GM18861 (cell line): ENCODE results near the gene ATP13A2.

ENCODE experiments used
- ATAC-seq: cut with Tn5 transposase; IDR thresholded peaks from one replicate; pipeline ENCODE4 v1.9.1; 2021; ENCODE audit not compliant: unreplicated experiment

Gene ATP13A2

DNA sequence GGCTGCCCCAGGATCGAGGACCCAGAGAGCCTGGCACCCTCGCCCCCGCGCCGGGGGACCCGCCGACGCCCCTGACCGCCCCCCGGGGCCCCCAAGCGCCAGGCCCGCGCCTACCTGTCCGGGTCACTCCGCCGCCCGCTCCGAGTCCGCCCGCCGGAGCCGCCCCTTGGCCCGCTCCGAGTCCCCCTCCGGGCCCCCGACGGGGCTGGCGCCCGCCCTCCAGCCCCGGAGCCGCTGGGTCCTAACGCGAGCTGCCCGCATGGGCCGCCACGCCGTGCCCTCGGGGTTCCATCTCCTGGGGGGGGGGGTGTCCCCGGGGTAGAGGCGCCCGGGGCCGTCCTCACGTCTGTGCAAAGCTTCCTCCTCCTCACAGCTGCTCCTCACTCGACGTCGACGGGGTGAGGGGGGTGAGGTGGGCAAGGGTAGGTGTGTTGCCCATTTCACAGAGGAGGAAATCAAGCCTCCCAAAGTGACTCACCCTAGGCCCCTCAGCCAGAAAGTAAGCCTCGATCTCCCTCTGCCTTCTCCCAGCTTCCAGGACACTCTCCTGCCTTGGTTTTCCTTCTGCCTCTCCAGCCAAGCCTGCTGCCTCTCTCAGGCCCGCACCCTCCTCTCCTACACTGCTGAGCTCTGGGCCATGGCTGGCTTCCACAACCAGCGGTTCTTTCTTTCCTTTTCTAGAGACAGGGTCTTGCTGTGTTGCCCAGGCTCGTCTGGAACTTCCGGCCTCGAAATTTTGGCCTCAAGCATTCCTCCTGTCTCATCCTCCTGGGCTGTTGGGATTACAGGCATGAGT is 31.1 kb downstream of the ATP13A2 start, which contains the start of gene MFAP2:
Gene MFAP2, minus strand, starts transcription at position 148 of the 796 bp plus-strand sequence. CDS start 2,347 bp downstream, outside the sequence.
- ATAC-seq, result no peak

DNA sequence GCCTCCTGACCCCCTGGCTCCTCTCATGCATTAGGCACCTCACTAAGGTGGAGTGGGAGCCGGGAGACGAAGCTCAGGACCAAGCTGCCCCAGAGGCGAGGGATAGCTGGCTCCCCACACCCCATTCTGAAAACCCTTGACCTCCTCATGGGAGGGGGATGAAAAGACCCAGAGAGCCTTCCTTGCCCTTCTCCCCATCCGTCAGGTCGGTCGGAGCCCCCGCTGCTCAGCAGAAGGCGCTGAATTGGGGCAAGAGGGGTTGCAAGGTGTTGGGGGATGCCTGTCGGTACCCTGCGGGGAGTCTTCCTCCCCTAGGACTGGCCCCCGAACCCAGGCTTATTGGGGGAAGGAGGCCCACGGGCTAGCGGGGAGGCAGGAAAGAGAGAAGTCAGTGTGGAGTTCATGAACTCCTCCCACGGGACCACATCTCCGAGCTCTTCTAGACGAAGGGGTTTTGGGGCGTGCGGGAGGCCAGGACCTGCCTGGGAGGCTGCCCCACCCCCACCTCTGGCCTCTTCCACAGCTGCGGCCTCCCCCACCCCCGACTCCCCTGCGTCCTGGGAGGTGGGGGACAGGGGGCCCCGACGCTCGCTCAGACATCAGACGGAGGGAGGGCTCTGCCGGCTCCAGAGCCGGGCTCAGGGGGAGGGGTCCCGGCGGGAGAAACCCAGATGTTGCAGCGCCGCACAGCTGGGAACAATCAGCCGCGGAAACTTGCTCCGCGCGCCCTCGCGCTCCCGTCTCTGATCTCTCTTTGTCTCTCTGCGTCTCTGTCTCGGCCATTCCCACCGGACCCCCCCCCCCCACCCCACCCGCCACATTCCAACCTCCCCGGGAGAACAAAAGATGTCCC is 32.0 kb downstream of the ATP13A2 start:
- ATAC-seq, result no peak

DNA sequence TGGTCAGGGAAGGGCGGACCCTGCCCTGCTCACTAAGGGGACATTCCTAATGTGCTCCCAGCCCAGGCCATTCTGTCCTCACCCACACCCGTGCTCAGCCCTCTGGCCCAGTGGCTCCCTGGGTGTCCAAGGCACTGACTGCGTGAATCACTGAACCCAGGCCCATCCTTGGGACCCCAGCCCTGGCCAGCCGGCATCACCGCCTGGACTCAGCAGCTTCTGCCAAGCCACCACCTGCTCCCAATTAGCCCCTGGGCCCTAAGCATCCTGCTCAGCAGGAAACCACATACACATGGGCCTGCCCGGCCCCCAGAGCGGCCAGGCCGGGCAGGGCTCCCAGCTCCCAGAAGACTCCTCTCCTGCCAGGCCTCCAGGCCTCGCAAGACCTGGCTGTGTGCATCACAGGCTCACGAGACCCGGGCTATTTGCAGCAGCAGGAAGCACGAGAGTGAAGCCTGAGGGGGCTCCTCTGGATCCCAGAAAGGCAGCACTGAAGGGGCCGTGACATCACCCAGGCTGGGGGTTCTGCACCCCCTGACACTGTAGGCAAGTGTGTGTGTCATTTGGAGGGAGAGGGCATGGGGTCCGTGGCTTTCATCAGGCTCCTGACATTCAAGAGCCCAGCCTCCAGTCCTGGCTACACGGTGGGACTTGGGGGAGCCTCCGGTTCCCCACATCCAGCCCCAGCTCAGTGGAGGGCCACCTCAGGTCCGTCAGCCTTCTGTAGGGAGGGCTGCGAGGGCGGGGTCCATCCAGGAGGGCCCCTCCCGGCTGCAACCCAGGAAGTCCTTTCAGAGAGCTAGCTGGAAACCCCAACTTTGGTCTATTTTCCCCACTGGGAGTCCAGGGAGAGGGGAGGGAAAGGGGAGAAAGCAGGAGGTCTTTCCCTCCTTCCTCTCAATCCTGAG is 32.9 kb downstream of the ATP13A2 start:
- no peak for ATAC-seq

DNA sequence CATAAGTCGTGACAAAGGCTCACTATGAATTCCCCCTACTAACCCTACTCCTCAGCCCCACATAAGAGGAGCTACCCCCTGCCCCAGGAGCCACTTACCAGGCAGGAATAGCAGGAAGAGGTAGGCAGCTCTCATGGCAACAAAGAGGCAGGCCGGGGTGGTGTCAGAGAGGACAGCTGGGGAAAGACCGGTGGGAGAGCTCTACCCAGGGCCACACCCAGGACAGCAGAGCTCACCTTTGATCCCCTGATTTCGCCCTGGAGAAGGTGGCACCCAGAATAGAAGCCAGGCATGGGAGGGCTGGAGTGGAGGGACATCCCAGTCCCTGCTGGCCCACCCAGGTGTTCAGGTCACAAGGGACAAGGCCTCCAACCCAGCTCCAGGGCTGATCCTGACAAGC is 33.6 kb downstream of the ATP13A2 start:
- no peak for ATAC-seq

DNA sequence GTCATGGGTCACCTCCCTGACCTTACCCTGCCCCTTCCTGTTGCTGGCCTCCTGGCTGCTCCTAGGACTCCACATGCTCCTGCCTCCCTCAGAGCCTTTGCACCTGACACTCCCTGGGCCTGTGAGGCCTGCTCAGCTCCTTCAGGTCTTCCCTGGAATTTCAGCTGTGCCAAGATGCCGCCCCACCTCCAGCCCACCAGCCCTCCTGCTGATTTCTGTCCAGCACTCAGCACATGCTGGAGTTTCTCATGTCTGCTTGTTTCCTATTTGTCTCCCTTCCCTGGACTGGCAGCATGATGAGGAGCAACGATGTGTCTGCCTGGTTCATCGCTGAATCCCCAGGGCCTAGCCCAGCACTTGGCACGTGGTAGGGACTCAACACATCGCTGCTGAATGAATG is 34.4 kb downstream of the ATP13A2 start:
- ATAC-seq, result no peak

DNA sequence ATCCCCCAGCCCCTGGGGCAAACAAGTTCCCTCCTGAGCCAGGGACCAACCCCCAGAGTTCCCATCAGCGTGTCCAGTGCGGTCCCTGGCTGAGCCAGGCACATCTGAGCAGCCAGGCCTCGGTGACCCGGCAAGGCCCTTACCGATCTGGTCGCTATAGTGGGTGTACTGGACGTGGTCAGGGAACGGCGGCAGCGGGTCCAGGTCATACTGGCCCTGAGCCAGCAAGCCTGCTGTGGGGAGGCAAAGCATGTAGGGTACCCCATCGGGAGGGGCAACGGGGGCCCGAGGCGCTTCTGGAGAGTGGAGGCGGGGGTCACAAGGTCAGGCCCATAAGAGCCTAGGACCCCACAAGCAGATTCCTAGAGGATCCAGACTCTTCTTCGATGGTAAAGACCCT is 34.8 kb downstream of the ATP13A2 start:
- ATAC-seq, result no peak

DNA sequence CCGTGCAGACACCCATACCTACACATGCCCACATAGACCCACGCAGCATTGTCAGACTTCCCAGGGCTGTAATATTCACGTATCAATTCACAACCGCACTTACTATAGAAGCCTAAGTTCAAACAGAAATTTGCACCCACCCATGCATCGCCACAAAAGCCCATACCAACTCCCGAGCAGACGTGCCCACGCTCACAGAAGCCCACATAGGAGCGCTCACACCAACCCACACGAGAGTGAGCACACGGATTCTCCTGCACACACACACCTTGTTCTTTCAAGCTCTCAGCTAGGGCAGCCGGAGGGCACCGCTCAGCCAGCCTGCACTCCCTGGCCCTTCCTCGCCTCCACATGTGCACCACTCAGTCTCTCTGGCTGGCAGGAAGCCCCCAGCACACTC is 35.9 kb downstream of the ATP13A2 start:
- no peak for ATAC-seq

DNA sequence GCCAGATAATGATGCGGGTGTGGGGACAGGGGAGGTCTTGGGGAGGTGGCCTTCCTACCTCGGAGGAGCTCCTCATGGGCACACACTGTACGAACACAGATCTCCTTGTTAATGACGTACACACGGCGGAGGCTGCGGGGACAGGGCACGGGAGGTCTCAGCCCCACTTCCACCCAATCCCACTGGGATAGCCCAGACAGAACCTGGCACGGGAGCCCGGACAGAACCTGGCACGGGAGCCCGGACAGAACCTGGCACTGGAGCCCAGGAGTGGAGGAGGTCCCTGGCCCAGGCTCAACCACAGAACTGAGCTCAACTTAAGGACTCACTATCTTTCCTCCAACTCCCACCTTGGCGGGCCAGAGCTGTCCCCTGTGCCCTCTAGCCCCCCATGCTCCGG is 36.5 kb downstream of the ATP13A2 start:
- ATAC-seq, result no peak

DNA sequence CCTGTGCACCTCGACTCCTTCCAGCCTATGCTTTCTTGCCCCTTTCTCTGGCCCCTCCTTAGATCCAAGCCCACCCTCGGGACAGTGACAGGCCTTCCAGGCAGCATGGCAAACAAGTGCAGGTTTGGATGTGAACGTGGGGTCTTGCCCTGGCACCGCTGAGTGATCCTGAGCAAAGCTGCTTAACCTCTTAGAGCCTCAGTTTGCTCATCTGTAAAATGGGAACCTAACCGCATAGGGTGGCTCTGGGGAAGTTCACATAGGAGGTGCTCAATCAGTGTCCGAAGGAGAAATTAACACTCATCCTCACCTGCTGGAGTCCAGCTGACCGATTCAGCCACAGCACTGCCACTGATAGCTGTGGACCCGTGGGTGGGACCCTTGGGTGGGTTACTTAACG is 38.5 kb downstream of the ATP13A2 start:
- ATAC-seq, result no peak

DNA sequence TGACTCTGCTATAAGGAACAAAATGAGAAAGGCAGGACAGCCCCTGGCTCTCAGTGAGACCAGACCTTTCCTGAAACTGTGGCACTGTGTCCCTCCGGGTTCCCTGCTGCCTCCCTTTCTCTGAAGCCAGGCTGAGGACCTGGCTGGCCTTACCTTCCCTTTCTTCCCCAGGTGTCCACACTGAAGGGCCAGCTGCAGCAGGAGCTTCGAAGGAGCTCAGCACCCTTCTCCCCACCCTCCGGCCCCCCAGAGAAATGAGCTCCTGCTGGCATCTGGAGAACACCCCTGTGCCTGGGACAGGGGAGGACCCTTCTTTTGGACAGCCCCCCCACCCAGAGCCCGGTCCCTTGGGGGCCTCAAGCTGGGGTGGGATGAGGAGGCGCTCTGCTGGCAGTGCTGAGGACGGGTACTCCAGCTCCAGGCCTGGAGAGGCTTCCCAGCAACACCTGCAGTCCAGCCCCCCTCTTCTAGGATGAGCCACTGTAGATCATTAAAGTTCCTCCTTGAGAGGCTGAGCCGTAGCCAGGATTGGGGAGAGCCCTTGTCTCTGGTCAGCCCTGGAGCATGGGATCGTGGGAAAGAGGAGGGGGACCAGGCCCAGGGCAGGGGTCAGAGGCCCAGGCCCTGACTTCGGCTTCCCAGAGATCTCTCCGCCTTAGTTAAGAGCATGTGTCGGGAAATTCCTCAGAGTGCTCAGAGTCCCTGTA is 39.4 kb downstream of the ATP13A2 start:
- no peak for ATAC-seq

DNA sequence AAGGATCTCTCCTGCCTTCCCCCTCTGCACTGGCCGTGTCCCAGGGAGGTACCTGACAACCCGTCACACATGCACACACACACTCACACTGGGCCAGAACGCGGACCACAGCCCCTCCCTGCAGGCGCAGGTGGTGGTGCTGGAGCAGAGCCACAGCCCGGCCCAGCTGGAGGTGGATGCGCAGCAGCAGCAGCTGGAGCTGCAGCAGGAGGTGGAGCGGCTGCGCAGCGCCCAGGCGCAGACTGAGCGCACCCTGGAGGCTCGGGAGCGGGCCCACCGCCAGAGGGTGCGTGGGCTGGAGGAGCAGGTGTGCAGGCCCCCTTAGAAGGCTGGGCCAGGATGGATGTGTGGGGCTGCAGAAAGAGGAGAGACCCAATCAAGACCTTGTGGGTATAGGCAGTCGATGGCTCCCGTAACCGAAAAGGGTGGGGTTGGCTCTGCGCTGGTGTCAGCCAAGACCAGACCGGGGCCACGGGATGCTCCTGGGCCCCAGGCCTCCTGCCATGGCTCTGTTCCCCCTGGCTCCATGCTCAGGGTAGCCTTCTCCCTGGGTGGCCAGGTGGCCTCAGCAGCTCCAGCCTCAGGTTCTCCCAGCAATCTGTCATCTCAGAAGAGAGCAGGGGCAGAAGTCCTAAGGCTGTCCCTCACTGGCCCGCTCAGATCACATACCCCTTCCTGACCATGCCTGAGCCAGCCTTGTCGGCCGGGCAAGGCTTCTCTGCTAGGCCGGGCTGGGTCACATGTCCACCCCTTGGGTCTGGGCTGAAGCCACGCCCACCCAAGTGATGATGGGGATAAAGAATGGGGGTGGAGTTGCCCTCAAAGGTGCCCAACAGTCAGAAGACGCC is 40.2 kb downstream of the ATP13A2 start:
- no peak for ATAC-seq

DNA sequence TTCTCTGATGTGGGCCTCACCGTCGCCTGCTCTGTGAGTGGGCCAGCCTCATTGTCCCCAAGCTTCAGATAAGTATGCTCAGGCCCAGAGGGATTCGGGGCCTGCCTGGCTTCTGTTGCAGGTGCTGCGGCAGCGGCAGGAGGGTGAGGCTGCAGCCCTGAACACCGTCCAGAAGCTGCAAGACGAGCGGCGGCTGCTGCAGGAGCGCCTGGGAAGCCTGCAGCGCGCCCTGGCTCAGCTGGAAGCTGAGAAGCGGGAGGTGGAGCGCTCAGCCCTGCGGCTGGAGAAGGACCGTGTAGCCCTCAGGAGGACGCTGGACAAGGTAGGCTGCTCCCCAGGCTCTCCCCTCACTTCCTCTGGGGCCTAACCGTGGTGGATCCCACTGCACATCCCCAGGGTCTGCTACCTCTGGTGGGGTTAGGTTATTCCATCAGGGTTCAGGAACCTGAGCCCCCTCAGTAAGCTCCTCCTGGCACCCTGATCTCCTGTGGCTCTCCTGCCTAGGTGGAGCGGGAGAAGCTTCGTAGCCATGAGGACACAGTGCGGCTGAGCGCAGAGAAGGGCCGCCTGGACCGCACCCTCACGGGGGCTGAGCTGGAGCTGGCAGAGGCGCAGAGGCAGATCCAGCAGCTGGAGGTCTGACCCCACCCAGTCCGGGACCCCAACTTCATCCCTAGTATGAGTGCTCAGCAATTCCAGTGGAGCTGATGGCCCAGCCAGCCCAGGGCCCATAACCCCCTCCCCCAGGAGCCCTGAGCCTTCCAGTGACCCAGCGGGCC is 41.4 kb downstream of the ATP13A2 start:
- no peak for ATAC-seq

DNA sequence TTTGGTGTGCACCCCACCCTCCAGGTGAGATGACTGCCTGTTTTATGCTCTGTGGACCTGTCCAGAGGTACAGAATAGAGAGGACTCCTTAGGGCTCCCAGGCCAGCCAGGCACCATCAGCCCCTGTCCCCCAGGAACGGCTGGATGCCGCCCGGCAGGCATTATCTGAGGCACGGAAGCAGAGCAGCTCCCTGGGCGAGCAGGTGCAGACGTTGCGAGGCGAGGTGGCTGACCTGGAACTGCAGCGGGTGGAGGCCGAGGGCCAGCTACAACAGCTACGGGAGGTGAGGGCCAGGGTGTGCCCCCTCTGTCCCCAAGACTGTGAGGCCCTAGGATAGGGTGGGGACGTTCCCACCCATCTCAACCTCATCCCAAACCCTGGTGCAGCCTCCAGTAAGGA is 42.1 kb downstream of the ATP13A2 start:
- no peak for ATAC-seq

DNA sequence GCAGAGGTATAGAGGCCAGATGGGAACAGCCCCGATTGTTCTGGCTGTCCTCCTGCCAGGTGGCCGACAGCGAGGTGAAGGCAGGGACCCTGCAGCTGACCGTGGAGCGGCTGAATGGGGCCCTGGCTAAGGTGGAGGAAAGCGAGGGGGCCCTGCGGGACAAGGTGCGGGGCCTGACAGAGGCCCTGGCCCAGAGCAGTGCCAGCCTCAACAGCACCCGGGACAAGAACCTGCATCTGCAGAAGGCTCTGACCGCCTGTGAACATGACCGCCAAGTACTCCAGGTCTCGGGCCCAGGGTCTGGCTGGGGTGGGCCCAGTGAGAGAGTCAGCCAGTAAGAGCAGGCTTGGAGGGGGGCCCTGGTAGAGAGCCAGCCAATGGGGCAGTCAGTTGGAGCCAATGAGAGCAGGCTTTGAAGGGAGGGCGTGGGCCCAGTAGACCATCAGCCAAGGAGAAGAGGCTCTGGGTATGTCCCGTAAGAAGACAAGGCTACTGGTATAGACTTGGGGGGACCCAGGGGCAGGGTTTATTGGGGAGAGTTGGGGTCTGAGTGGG is 42.6 kb downstream of the ATP13A2 start:
- no peak for ATAC-seq

DNA sequence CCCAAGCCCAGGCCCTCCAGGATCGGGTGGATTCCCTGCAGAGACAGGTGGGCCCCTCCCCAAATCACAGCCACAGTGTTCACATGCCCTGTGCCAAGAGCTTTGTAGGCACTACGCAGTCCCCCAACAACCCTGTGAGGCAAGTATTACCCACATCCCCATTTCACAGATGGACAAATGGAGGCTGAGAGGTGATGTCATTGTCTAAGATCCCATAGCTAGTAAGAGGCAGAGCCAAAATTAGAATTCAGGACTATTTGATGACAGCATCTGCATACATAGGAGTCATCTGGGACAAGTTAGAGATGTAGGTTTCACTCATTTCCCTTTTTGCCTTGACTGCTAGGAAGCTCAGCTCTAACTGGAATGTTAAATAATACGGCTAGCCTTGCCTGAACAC is 43.4 kb downstream of the ATP13A2 start:
- ATAC-seq, result no peak

DNA sequence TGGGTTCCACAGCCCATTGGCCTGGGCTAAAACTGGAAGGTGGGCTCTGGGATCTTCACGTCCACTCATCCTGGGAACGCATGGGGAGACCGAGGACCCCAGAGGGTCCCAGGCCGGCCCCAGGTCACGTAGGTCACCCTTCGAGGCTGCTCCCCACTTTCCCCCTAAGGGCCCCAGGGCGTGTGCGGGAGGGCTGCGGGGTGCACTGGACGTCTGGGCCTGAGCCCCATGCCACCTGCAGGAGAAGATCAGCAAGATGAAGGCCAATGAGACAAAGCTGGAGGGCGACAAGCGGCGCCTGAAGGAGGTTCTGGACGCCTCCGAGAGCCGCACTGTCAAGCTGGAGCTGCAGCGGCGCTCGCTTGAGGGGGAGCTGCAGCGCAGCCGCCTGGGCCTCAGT is 43.8 kb downstream of the ATP13A2 start:
- ATAC-seq, result no peak

DNA sequence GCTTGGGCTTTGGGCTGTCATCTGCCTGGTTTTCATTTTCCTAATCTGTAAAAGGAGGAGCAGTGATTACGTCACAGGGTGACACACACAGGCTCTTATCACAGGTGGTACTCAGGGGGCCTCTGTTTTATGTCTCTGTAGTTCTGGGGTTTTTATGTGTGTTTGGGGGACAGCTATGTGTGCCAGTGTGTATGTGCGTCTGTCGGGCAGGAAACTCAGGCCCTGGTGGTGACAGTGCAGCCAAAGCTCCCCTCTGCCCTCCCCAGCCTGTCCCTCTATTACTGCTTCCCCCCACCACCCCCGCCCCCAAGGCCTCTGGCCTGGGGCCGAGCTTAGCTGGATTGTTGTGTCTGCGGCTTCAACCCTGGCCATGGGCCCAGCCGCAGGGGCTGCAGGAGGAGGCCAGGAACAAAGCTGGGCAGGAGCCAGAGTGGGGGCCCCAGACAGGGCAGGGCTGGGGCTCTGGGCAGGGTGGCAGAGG is 44.6 kb downstream of the ATP13A2 start:
- ATAC-seq, result no peak

DNA sequence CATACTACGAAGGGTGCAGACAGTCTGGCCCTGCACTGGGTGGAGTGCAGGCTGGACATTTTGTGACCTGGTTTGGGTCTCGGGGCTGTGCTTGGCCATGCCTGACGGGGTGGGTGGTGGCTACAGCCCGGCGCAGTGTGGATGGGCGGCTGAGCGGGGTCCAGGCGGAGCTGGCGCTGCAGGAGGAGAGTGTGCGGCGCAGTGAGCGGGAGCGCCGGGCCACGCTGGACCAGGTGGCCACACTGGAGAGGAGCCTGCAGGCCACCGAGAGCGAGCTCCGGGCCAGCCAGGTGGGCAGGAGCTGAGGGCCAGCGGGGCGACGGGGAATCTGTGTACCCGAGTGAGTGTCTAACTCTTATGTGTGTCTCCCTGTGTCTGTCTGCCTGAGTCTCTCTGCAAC is 45.4 kb downstream of the ATP13A2 start:
- no peak for ATAC-seq
